T-helper 22 cell (primary cell): ENCODE measurements around the gene HOXD12.

Experiments used
- DNase-seq: peaks from one replicate; pipeline ENCODE4 v3.0.0-alpha.2; 2020; ENCODE audit warnings: low read depth

HOXD12 gene

DNA sequence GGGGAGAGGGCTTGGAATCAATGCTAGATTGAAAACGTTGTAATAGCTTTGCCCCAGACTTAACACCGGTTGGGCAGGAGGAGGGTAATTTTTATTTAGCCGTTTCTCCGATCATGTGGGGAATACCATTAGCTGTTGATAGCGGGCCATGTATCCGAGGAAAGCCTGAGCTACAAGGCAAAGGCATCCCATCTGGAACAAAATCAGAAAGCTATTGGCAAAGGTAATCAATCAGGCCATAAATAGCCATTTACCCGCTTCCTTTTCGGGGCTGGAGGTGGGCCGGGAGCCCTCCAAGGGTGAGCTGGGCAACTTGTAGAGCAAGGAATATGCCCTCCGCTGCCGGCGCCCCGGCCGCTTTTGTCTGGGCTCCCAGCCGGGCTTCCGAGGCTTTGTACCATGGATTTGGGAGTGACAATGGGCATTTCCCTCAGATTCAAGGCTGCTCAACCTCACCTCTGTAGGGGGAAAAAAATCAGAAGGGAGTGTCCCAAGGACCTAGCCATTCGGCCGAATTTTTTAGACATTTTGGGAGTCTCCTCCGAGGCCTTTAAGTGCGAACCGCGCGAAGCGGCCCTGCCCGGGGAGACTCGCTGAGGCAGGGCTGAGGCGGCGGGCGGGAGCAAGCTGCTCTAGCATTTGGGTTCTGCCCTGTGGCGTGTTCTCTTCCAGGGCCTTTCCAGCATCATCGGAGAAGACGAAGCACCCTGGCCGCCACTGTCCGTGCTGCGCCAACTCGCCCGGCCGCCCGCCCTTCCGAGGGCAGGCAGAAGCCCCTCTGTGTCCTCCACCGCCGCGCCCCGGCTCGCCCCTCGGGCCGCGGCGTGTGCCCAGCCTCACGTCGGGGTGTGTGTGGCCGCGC is 21.8 kb downstream of the HOXD12 start:
- DNase-seq, result no peak

DNA sequence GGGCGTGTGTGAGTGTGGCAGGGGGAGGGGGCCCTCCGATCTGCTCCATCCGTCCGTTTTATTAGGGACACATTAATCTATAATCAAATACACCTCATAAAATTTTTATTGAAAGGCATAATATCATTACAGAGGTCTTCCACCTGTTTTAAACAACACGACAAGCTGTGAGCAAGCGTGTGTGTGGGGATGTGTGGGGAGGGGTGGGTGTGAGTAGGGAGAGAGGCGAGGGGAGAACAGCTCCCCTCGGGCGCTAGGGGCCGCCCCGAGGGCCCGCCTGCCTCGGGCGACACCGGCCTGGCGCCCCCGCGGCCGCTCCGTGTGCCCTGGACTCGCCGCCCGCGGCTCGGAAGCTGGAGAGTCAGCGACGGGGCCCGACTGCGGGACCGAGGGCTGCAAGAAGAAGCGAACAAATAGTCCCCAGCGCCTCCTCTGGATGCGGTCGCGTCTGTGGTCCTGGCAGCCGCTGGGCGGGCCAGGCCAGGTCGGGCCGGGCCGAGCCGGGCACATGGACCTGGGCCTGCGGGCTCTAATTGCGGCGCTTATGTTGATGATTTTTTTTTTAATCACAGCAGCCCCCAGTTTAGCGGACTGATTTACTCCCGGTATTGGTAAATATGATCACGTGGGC is 22.6 kb downstream of the HOXD12 start:
- no peak for DNase-seq

GRCh38 chr2:176122683-176123410 is 23.3 kb downstream of the HOXD12 start, which contains the start of gene HOXD9:
TSS of gene HOXD9 (plus strand) at chr2:176122719. CDS start at chr2:176122769, 50 bp downstream.
- DNase-seq, result no peak

GRCh38 chr2:176123411-176124109 is 24.0 kb downstream of the HOXD12 start:
- no peak for DNase-seq

DNA sequence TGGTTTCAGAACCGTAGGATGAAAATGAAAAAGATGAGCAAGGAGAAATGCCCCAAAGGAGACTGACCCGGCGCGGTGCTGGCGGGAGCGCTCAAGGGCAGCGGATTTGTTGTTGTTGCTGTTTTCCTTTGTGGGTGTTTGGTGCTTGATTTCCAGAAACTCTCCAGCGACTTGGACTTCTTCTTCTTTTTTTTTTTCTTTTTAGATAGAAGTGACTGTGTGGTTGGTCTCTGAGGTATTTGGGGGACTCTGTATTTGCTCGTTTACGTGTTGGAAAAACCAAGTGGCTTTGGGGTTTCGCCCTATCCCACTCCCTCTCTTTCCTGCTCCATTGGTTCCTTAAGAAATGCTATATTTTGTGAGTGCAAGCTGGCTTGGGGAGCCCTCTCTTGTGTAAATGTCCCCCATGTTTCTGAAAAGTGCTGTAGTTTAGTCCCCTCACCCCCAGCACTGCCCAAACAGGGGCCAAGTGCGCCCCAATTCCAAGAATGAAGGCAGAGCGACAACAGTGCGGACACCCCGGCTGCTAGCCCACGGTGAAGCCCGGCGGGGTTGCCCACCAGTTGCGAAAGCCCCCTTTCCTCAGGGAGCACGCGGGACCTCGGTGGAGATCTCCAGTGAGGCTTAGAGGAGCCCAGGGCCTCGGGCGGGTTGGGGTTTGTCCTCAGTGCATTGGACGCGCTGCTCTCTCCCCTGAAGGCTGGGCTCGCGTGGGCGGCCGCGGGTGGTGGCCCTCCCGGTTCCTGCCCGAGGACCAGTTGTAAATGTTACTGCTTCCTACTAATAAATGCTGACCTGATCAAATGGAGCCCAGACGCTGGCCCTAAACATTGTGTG is 24.7 kb downstream of the HOXD12 start:
- no peak for DNase-seq

- no peak for DNase-seq
Observed at GRCh38 chr2:176124947-176125771, 25.6 kb downstream of the HOXD12 start.

DNA sequence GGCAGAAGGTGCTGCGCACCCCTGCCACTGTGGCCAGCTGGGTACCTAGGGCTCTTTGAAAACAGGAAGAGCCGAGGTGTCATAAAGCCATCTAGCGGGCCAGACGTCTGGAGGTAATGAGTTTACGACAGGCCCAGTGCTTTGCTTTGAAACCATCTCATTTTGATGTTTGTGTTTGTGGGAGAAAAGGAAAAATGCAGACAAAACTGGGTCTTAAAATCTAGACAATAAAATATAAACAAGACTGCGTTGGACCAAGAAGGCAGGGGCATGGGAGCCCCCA is 26.1 kb downstream of the HOXD12 start:
- DNase-seq, result no peak

DNA sequence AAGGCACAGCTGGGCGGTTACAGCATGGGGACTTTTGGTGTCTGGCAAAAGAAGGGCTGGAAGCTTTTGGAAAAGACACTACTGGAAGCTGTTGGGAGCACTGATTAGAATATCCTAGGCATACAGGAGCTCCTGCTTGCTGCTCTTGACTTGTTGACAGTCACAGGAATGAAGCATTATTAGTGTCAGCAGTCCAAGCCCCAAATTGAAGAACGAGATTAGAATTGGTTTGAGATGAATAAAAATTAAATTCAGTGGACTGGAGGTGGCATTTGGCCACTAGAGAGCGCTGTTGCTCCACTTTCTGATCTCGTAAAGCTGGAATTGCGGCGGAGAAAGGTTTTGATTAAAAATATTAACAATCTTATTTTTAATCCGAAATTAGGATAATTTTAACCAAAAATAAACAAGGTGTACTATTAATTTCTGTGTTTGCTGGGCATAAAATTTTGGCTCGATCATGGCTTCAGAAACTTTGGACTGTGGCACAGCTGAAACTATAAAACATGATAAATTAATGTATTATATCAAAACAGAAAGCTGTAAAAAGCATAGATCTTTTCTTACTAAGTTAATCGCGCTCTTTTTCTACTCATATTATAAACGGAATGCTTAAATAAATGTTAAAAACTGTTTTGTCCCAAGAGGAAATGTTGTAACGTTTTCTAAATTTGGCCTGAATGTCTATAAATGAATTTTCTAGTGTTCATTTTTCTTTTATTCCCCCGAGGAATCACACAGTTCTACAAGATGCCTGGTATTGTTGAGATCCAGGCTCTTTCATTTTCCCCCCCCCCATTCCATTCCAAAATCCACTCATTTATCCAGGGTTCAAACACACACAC is 27.6 kb downstream of the HOXD12 start:
- peak; percentile 19 for DNase-seq

DNA sequence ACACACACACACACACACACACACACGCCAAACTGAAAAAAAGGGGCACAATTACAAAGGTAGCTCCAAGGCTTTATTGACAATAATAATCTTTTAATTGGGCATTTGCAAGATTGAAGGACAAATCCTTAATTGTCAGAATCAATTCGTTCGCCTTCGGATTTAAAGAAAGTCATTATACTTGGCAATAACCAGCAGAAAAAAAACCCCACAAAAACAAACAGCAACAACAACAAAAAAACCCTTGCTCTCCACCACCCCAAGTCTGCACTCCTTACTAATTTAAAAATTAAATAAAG is 28.1 kb downstream of the HOXD12 start:
- no peak for DNase-seq

DNA sequence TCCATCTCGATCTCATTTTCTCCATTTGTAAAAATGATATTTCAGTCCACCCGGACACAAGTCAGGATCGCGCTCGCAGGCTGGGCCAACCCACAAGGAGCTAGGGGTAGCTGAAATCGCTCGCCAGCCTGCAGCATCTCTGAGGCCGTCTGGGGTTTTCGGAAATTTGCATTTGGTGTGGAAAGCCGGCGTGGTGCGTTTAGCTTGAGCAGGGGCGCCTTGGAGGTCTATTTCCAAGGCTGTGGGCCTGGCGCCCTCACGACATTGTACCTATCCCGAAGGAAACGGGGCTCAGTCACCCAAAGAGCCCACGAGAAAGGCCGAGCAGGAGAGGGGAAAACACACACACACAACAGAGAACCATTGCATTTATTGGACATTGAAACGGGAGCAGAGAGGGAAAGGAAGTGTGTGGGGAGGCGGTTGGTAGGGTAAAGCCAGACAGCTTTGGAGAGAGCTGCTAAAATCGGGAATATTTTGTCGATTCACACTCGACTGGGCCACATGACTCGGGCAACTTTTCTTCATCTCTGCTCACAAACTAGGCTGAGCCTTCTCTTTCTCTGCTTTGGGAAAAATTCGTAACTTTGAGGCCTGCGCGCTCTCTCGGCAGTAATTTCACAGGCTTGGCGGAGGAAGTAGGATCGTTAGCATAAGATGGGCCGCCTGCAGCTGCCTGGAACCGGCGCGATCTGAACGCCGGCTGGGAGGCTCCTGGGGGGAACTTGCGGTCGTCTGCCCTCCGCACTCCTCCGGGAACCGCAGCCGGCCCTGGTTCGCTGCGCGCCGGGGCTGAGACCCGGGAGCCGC is 28.8 kb downstream of the HOXD12 start:
- DNase-seq, result no peak

DNA sequence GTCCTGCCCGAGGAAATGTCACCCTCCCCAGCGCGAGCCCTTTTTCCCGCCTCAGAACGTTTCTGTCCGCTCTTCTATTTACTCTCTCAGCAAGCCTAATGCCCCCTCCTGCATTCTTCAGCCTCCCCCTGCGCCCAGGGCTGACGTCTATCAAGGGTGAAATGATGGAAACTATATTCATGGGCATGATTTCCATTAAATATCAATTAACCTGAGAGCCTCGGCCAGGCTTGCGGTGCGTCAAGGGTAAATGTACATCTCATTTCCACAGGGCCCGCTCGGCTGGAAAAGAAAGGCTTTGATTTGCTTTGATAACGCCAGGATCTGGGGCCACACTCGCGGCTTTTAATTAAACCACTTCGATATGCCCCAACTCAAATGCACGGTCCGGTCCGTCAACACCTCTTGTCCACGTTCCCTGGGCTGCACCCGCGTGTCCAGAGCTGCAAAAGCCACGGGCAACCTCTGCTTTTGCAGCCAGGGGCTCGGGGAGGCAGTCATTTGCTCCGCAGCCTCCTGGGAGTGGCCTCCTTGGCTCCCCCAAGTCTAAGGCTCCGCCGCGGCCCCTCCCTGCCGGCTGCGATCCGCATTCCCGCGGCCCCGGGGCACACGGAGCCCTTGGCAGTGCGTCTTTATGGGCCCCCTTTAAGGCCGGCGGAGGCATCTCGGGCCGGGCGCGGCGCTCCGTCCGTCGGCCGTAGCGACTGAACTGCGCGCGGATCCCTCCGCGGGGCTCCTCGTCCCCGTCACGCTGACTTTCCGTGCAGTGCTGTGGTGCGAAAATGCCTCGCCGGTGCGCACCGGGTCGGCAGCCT is 29.6 kb downstream of the HOXD12 start, which contains the start of gene HOXD8:
Gene HOXD8 (plus strand): TSS at position 724 of the 815 bp plus-strand sequence. CDS start 662 bp downstream, outside the sequence.
- no peak for DNase-seq

- DNase-seq, result no peak
Observed at GRCh38 chr2:176129813-176130146, 30.2 kb downstream of the HOXD12 start.

DNA sequence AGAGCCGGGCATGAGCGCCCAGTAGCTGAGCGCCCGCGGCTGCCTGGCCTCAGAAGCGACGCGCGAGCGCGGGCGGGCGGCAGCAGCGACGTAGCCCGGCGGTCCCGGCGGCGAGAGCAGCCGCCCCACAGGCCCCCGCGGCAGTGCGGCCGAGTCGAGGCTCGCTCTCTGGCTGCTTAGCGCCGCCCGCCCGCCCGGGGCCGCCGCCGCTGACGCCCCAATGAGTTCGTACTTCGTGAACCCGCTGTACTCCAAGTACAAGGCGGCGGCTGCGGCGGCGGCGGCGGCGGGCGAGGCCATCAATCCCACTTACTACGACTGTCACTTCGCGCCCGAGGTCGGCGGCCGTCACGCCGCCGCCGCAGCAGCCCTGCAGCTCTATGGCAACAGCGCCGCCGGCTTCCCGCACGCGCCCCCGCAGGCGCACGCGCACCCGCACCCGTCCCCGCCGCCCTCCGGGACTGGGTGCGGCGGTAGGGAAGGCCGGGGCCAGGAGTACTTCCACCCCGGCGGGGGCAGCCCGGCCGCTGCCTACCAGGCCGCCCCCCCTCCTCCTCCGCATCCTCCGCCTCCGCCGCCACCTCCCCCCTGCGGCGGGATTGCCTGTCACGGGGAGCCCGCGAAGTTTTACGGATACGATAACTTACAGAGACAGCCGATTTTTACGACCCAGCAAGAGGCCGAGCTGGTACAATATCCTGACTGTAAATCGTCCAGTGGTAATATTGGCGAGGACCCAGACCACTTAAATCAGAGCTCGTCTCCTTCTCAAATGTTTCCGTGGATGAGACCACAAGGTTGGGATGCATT is 30.8 kb downstream of the HOXD12 start:
- no peak for DNase-seq

GRCh38 chr2:176130957-176131847 is 31.6 kb downstream of the HOXD12 start:
- DNase-seq, result no peak

- DNase-seq, result no peak
Observed at GRCh38 chr2:176131848-176132158, 32.2 kb downstream of the HOXD12 start.
